NCI-H1436 (cell line): ENCODE measurements around the gene GLB1L3.
"Not testable (repeated sequence)": the region's sequence is repeated elsewhere in the genome, so short reads cannot be mapped to it uniquely, and the experiment has no call there.

ENCODE experiments used
- DNase-seq: peaks from one replicate; lab custom pipeline; 2025; lab: John Stamatoyannopoulos, UW

The GLB1L3 gene

GRCh38 chr11:134252346-134253187, 23.6 kb upstream of the GLB1L3 start:
- no peak for DNase-seq

GRCh38 chr11:134253188-134253993, 22.8 kb upstream of the GLB1L3 start, which contains the start of the genes ACAD8 and THYN1:
ACAD8 (plus strand) TSS chr11:134253568; CDS start chr11:134253601, 33 bp downstream.
THYN1 (minus strand) TSS chr11:134253352; CDS start chr11:134252882, 470 bp downstream.
- peak; percentile 97 for DNase-seq

- no peak for DNase-seq
These were observed 21.6 kb upstream of the GLB1L3 start for GRCh38 chr11:134254433-134255183.

GRCh38 chr11:134255184-134255561, 21.0 kb upstream of the GLB1L3 start:
- DNase-seq, result not testable (repeated sequence)

GRCh38 chr11:134257101-134257500, 19.1 kb upstream of the GLB1L3 start:
- DNase-seq, result no peak

GRCh38 chr11:134258577-134258976, 17.6 kb upstream of the GLB1L3 start:
- DNase-seq, result no peak

GRCh38 chr11:134260503-134260902, 15.7 kb upstream of the GLB1L3 start:
- no peak for DNase-seq

GRCh38 chr11:134260983-134261382, 15.2 kb upstream of the GLB1L3 start:
- no peak for DNase-seq

- peak; percentile 12 for DNase-seq
These were observed 14.3 kb upstream of the GLB1L3 start for GRCh38 chr11:134261626-134262488.

- no peak for DNase-seq
These were observed 11.0 kb upstream of the GLB1L3 start for GRCh38 chr11:134264966-134265764.

- DNase-seq, result no peak
These were observed 9.7 kb upstream of the GLB1L3 start for GRCh38 chr11:134266440-134266839.

GRCh38 chr11:134266841-134267251, 9.3 kb upstream of the GLB1L3 start:
- DNase-seq, result no peak

- no peak for DNase-seq
These were observed 8.7 kb upstream of the GLB1L3 start for GRCh38 chr11:134267461-134267860.

- no peak for DNase-seq
These were observed 8.2 kb upstream of the GLB1L3 start for GRCh38 chr11:134267966-134268365.

GRCh38 chr11:134270250-134270714, 5.9 kb upstream of the GLB1L3 start:
- no peak for DNase-seq

- DNase-seq, result no peak
These were observed 4.2 kb upstream of the GLB1L3 start for GRCh38 chr11:134271978-134272377.

GRCh38 chr11:134272381-134273316, 3.5 kb upstream of the GLB1L3 start:
- DNase-seq, result no peak

- DNase-seq, result no peak
These were observed 2.9 kb upstream of the GLB1L3 start for GRCh38 chr11:134273317-134273712.

- DNase-seq, result no peak
These were observed 1.0 kb upstream of the GLB1L3 start for GRCh38 chr11:134275188-134275533.
